HL-60 (cell line): Measurements from ENCODE around the gene DDIT3.

ENCODE experiments used
- TF ChIP-seq, protein P1 (sequence below): IDR thresholded peaks from one replicate; pipeline ENCODE4 v1.5.1; 2011; ENCODE audit warnings: low read length, control low read depth, inconsistent platforms; ENCODE audit not compliant: insufficient read depth
- TF ChIP-seq, protein P2 (sequence below): IDR thresholded peaks from 2 replicates; pipeline ENCODE4 v1.6.1; 2012; ENCODE audit warnings: low read depth; ENCODE audit not compliant: insufficient replicate concordance

DNA sequence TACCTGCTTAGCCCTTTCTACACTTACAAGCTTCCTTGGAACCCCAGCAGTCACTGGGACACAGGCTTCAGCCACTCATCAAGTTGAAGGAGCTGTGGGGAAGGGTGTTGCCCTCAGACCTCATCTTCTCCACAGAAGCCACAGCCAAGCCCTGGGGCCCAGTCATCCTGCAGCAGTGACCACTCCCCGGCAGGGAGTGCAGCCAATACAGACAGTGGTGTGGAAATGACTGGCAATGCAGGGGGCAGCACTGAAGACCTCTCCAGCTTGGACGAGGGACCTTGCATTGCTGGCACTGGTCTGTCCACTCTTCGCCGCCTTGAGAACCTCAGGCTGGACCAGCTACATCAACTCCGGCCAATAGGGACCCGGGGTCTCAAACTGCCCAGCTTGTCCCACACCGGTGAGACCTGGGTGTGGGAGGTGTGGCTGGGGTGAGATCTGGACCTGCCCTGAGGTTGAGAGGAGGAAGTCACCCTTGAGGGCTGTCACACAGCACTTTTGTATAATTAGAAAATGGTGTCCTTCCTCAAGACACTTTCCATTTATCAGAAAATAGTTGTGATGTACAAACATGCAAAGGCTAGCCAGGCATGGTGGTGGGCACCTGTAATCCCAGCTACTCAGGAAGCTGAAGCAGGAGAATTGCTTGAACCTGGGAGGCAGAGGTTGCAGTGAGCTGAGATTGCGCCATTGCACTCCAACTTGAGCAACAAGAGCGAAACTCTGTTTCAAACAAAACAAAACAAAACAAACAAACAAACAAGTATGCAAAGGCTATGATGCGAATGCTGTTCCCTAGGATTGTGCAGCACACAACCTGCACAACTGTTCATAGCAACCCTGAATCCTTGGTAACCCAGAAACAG lies 50.8 kb downstream of the DDIT3 start:
- TF ChIP-seq, protein P1, sequence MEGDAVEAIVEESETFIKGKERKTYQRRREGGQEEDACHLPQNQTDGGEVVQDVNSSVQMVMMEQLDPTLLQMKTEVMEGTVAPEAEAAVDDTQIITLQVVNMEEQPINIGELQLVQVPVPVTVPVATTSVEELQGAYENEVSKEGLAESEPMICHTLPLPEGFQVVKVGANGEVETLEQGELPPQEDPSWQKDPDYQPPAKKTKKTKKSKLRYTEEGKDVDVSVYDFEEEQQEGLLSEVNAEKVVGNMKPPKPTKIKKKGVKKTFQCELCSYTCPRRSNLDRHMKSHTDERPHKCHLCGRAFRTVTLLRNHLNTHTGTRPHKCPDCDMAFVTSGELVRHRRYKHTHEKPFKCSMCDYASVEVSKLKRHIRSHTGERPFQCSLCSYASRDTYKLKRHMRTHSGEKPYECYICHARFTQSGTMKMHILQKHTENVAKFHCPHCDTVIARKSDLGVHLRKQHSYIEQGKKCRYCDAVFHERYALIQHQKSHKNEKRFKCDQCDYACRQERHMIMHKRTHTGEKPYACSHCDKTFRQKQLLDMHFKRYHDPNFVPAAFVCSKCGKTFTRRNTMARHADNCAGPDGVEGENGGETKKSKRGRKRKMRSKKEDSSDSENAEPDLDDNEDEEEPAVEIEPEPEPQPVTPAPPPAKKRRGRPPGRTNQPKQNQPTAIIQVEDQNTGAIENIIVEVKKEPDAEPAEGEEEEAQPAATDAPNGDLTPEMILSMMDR = no peak
- TF ChIP-seq, protein P2, sequence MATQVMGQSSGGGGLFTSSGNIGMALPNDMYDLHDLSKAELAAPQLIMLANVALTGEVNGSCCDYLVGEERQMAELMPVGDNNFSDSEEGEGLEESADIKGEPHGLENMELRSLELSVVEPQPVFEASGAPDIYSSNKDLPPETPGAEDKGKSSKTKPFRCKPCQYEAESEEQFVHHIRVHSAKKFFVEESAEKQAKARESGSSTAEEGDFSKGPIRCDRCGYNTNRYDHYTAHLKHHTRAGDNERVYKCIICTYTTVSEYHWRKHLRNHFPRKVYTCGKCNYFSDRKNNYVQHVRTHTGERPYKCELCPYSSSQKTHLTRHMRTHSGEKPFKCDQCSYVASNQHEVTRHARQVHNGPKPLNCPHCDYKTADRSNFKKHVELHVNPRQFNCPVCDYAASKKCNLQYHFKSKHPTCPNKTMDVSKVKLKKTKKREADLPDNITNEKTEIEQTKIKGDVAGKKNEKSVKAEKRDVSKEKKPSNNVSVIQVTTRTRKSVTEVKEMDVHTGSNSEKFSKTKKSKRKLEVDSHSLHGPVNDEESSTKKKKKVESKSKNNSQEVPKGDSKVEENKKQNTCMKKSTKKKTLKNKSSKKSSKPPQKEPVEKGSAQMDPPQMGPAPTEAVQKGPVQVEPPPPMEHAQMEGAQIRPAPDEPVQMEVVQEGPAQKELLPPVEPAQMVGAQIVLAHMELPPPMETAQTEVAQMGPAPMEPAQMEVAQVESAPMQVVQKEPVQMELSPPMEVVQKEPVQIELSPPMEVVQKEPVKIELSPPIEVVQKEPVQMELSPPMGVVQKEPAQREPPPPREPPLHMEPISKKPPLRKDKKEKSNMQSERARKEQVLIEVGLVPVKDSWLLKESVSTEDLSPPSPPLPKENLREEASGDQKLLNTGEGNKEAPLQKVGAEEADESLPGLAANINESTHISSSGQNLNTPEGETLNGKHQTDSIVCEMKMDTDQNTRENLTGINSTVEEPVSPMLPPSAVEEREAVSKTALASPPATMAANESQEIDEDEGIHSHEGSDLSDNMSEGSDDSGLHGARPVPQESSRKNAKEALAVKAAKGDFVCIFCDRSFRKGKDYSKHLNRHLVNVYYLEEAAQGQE = no peak
